HG03575 (cell line): ENCODE data around the gene RPS15.
"Not testable (repeated sequence)": the region's sequence is repeated elsewhere in the genome, so short reads cannot be mapped to it uniquely, and the experiment has no call there.

Source experiments
- ATAC-seq: cut with Tn5 transposase; IDR thresholded peaks from one replicate; pipeline ENCODE4 v1.9.1; 2021; ENCODE audit not compliant: unreplicated experiment, insufficient number of reproducible peaks, low FRiP score; ENCODE audit errors: extremely low read depth

The RPS15 gene

GRCh38 chr19:1474765-1475351 lies 36.7 kb downstream of the RPS15 start:
- no peak for ATAC-seq

- ATAC-seq: no peak
These were observed 37.7 kb downstream of the RPS15 start for GRCh38 chr19:1475751-1476437.

DNA sequence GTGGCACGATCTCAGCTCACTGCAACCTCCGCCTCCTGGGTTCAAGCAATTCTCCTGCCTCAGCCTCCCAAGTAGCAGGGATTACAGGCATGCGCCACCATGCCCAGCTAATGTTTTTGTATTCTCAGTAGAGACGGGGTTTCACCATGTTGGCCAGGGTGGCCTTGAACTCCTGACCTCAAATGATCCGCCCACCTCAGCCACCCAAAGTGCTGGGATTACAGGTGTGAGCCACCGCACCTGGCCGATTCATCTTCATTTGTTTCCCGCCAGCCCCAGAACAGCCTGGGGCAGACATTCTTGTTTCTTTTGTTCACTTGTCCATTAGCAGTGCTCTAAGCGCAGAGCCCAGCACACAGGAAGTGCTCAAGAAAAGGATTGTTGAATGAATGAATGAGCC lies 38.9 kb downstream of the RPS15 start:
- not testable (repeated sequence) for ATAC-seq

DNA sequence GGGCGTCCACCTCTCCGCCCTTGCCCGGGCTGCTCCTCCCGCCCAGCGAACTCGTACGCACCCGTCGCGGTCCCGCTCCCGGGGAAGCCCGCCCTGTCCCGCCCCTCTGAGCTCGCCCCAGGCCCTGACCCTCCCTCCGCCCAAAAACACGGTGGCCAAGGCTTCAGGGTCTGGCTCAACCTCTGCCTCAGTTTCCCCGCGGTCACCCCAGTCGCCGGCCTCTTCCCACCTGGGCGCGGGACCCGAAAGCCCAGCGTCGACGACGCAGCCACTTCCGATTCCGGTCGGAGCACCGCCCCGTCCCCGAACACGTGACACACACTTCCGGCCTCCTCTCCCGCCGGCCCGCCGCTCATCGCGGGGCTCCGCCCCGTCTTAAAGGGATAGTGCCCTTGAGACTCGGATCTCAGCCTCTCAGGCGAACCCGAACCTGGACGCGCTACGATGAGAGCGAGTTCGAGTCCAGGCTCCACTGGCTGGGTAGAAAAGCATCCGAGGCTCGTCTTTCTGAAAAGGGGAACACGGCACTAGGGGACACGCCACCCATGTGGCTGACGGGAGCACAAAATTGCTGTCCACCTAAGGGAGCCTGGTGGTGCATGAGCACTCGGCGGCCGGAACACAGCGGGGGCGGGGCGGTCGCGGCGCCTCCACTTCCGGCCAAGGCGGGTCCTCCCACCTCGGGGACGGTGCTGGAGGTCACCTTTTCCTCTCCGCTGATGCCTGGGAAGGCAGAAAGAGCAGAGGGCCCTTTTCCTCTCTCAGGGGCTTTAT lies 40.9 kb downstream of the RPS15 start, which contains the start of gene C19orf25:
Gene C19orf25, minus strand, starts transcription at position 282 of the 774 bp plus-strand sequence. CDS start 312 bp downstream, outside the sequence.
- ATAC-seq: no peak

GRCh38 chr19:1481224-1481892 lies 43.2 kb downstream of the RPS15 start:
- ATAC-seq: no peak

- no peak for ATAC-seq
These were observed 43.7 kb downstream of the RPS15 start for GRCh38 chr19:1481893-1482360.

DNA sequence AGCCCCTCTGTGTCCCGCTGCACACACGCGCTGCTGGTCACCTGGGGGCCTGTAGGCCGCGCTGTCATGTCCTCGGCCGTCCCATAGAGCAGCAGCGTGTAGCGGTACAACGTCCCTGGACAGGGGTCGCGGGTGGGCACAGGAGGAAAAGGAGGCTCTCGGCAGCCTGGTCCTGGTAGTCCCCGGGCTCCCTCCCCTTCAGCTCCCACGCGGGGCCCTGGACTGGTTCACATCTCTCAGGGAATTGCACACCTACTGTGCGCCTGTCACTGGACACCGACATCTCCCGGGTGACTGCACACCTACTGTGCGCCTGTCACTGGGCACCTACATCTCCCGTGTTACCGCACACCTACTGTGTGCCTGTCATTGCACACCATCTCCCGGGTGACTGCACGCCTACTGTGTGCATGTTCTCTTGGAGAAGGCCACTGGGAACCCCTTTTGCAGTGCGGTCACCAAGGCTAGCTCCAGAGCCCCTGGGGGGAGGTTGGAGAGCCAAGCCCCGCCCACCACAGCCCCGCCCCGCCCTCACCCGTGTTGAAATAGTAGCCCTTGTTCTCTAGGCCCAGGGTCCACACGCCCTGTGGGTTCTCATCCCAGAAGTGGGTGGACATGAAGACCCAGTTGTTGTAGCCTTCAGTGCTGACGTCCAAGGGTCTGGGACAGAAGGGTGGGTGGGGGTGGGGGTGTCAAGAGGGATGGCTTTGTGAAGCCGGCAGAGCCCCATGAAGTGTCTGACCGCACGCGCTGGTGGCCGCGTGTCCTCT lies 44.4 kb downstream of the RPS15 start:
- ATAC-seq: no peak

- ATAC-seq: no peak
These were observed 45.2 kb downstream of the RPS15 start for GRCh38 chr19:1483131-1483978.

- no peak for ATAC-seq
These were observed 45.8 kb downstream of the RPS15 start for GRCh38 chr19:1483979-1484428.

GRCh38 chr19:1486720-1487575 lies 48.8 kb downstream of the RPS15 start:
- ATAC-seq: no peak

DNA sequence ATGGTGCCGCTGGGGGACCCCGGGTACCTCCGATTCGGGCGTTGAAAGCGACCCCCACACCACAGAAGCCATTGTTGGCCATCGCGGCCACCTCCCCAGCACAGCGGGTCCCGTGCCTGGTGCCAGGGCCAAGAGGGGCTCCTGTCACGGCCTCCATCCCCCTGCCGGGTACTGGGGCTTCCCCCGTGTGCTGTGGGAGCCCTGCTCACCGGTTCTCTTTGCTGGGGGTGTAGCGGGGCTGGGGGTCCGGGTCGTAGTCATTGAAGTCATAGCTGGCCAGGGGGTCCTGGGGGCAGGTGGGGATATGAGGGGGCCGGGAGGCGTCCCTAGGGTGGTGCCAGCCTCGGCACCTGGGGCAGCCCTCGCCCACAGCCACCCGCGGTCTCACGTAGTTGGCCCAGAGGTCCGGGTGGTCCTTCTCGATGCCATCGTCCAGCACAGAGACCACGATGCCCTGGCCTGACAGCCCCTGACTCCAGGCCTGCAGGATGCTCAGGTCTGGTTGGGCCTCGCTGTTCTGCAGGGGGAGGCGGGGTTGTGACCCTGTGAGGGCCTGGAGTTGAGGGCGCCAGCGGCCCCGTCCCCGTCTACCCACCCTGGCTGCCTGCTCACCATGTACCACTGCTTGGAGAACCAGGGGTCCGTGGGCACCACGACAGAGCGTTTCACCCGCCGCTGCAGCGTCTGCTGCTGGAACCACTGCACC lies 49.5 kb downstream of the RPS15 start:
- ATAC-seq: no peak

DNA sequence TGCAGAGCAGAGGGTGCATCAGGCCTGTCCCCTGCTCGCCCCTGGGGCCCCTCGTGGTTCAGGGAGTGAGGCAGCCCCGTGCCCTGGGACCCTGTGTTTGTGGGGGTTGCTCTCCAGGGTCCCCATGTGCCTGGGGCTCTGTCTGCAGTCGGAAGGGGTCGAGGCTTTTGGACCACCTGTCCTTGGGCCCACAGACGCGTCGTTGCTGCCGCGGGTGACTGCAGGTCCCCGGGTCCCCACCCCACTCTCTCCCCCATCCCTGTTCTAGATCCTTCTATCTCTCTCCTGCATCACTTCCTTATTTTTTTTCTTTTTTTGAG lies 50.0 kb downstream of the RPS15 start:
- no peak for ATAC-seq

DNA sequence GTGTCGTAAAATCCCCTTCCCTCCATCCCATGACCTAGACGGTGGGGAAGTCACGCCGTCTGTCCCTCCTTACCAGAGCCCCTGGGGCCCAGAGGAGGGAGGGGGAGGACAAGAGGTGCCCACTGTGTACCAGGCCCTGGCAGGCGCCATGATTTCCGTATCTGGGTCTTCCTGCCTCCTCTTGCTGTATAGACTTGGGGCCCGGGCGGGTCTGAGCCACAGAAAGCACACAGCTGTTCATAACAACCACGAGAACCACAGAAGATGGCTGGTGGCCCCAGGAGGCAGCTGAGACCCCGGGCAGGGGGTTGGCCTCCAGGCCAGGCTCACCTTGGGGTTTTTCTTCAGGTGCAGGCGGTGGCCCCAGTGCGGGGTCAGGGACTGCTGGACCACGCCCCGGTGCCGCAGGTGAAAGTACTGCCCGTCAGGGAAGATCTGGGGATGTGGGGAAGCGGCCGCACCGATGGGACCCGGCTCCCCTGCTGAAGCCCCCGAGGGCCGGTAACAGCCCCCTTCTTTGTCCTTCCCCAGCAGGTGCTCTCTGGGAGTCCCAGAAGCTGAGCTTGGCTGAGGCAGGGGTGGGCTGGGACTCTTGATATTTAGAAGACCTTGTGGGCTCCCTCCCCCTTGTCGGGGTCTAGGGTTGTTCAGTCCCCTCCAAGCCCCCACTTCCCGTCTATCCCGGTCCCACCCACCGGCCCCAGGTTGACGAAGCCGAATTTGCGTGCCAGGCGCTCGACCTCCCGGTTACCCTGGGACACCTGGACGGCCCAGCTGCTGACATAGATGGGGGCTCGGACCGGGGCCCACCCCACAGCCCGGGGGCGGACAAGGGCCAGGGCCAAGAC lies 51.5 kb downstream of the RPS15 start:
- no peak for ATAC-seq
